ENCODE results near the gene PACRG. TPM values are rescaled to one million over a fixed set of nuclear protein-coding genes. Genes with fewer than 3 reads are reported as not detected.
A peak's percentile ranks its signal among the peaks of the same experiment; 100 is the strongest.

The PACRG gene
- total RNA-seq, 1 donor from 2014 or later: 8.2 TPM

- DNase-seq (no peak), ATAC-seq (no peak)
- intact Hi-C loops (cut with micrococcal nuclease): no loop called here
Measured at GRCh38 chr6:162852840-162853577, 125.2 kb downstream of the PACRG start.

DNA sequence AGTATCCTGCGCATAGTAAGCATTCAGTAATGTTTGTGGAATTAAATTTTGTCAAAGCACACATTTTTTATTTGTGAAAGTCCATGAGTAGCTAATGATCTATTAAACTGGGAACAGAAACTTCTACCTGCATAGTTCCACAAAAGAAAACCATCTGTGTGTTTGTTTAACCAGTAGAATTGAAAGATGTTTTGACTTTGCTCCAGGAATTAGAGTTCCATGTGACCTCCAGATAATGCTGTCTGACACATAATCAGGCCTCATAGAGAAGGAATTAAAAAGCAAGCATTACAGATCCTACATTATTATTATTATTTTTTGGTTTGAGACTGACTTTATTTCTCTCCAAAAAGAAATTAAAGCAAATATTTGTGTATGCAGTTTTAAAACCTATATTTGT, 126.5 kb downstream of the PACRG start:
- intact Hi-C loops (cut with micrococcal nuclease): no loop called here
- ATAC-seq: no peak
- DNase-seq: no peak

DNA sequence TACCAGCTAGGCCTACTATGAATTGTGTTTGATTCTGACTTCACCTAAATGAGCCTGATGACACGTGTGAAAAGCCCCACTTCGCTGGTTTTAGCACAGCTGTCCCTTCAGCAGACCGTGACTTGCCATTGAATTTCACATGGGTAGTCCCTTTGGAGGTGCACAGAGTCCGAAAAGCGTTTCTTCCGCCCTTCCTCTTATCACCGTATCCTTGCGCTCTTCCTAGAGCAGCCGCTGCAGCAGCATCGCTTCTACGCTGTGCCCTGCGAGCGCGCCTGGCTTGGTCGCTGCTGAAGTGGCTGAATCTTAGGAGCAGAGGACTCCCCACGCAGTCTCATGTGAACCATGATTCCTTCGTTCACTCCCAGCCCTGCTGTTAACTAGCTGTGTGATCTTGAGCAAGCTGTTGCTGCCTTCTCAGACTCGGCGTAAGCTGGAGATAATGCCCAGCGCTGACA, 127.0 kb downstream of the PACRG start:
- DNase-seq (no peak), ATAC-seq (peak; percentile 30)
- intact Hi-C loops (cut with micrococcal nuclease): no loop called here

- intact Hi-C loops (cut with micrococcal nuclease): no loop called here
- ATAC-seq (peak; percentile 92), DNase-seq (no peak)
Measured at GRCh38 chr6:162856885-162857284, 129.1 kb downstream of the PACRG start.

DNA sequence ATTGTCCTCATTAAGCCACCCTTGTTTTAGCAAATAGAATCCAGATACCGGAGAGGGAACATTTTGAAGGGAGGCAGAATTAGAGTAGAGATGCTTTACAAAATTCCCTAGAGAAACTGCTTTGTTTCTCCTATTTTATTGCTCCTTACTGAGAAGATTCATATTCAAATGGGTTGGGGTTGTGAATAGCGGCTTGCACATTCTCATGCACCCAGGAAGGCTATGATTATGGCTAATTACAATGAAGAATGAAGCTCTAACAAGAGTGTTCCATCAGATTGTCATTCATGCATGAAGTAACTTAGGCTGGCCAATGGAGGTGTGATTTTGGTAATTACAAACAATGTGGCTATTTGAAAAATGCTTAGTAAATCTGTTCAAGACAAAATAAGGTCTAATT, 129.6 kb downstream of the PACRG start:
- intact Hi-C loops (cut with micrococcal nuclease): no loop called here
- ATAC-seq (peak; percentile 23), DNase-seq (no peak)

DNA sequence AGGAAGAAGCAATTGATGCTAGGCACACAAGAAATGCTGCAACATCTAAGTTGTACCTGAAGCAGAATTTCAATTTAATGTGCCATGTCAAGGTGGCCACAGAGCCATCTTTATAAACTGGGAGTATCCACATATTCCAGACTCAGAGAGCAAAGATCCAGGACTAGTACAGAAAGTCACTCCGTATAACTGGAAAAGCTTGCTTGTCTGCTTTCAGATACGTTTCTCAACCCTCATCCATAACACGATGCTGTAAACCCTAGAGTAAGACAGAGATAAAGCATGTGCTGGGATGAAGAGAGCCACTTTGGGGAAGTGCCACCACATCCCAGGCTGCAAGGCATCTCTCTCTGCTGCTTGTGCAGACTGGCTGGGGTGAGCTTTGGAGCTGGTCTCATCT, 134.7 kb downstream of the PACRG start:
- ATAC-seq: no peak
- DNase-seq: no peak
- intact Hi-C loops (cut with micrococcal nuclease): no loop called here

DNA sequence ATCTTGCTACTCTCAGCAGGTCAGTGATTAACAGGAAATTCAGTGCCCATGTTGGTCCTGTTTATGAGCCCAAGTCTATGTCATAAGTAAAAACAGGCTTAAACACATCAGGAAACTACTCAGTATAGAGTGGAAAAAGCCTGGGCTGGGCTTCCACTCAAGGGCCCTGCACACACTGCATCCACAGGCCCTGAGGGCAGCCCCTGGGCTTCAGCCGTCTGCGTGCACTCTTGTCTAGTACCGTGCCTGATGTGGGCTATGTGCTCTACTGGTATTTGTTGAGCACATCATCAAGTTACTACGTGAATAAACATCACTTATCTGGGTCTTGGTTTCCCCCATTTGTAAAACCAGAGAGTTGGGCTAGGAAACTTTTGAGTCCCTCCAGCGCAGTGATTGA, 135.2 kb downstream of the PACRG start:
- DNase-seq (no peak), ATAC-seq (no peak)
- intact Hi-C loops (cut with micrococcal nuclease): no loop called here

DNA sequence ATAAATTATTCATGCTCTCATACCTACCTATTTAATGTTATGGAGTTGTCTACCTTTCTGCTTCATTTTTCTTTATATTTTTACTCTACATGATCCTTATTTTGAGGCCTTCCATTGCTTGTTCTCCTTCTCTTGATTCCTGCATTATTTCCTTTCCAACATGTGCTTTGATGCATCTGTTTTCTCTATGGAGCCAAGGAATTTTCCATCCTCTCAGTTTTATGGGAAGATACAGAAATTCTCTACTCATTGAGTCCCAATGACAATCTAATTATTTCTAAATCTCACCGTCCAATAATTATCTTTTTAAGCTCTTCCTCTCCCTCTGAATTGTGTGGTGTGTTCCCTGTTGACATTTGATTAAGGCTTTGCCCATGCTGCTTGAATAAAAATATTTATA, 136.0 kb downstream of the PACRG start:
- DNase-seq (no peak), ATAC-seq (no peak)
- intact Hi-C loops (cut with micrococcal nuclease): no loop called here

DNA sequence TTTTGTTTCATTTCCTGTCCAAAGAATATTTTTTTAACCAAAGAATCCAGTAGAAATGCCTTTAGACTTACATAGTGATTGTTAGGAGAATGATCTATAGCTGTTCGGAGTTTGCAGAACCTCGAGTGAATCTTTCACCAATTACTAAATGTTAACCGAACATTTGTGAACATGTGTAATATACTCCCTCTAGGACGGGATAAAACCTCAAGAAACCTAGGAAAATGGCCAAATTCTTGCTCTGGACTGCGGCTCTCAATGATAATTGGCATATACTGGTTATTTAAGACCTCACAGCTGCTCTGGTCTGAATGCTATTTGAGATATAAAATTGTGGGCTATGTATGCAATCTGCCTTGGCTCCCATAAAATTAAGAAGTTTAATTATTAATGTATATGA, 137.1 kb downstream of the PACRG start:
- intact Hi-C loops (cut with micrococcal nuclease): no loop called here
- DNase-seq (no peak), ATAC-seq (no peak)

- DNase-seq (no peak), ATAC-seq (no peak)
- intact Hi-C loops (cut with micrococcal nuclease): no loop called here
Measured at GRCh38 chr6:162866656-162867055, 138.9 kb downstream of the PACRG start.

- intact Hi-C loops (cut with micrococcal nuclease): no loop called here
Measured at GRCh38 chr6:162868397-162868796, 140.6 kb downstream of the PACRG start.

DNA sequence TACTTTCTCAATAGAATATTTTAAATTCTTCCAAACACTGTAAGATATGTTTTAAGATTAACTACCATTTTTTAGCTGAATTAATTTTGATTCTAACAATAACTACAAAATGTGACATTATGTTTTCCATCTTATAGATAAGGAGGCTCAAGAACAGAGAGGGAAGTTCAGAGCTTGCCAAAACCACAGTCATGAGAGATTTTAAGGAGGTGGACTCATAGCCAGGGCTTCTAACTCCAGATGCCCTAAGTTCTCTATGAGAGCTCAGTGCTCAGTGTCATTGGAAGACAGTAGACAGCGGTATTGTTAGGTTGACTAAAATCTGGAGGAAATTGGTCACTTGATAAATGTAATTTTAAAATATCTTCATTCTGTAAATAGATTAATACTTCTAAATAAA, 144.2 kb downstream of the PACRG start:
- intact Hi-C loops (cut with micrococcal nuclease): no loop called here
- no peak for DNase-seq
- ATAC-seq: no peak

More at GRCh38 chr6:162868397-162868796, 140.6 kb downstream of the PACRG start:
- no peak for ATAC-seq
- DNase-seq: no peak

DNA sequence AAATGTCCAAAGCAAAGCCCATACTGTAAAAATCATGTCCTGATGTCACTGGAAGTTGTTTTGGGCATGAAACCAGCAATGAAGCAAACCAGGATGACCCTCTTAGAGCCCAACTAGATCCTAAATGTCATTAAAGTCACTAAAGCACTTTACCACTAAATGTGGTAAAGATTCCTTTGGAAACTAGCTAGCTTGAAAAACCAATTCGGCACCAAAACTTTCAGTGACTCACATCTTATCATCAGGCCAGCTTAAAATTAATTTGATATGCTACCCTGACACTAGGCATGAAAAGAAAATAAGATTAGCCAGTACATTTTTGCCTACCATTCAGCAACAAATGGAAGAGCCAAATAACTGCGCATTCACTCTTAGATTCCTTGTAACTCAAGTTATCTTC, 145.8 kb downstream of the PACRG start:
- intact Hi-C loops (cut with micrococcal nuclease): no loop called here
- DNase-seq (no peak), ATAC-seq (no peak)

- no peak for ATAC-seq
- intact Hi-C loops (cut with micrococcal nuclease): no loop called here
Measured at GRCh38 chr6:162875070-162875469, 147.3 kb downstream of the PACRG start.

DNA sequence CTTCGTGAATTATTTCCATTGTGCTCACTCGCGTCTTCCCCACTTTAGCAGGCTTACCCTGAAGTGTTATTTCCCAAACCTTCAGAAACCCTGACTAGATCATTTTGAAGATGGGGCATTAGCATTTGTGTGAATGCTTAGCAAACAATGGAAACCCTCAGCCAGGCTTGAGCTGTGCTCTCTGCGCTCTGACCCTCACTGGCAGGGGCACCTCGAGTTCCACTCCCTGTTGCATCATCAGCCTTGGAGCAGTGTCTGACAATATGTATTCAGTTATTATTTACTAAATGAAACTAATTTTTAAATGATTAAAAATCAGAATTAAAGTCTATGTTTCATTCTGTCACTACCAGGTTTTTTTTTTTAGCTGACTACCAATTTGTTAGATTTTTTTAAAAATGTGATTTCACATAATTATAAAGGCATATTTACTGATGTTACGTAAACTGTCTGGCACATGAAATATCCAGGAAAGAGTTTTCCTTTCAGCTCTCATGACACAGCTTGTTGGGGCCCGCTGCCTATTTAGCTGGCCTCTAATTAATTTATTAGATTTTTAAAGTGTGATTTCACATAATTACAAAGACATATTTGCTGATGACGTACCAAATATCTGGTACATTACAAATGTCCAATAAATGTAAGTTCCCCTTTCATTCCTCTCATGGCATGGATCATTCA, 155.2 kb downstream of the PACRG start:
- ATAC-seq (no peak), DNase-seq (no peak)
- intact Hi-C loops (cut with micrococcal nuclease): no loop called here

More at GRCh38 chr6:162875070-162875469, 147.3 kb downstream of the PACRG start:
- DNase-seq: no peak

- peak; percentile 58 for DNase-seq
- intact Hi-C loops (cut with micrococcal nuclease): no loop called here
- ATAC-seq: peak; percentile 98
Measured at GRCh38 chr6:162887981-162888689, 160.4 kb downstream of the PACRG start.

- intact Hi-C loops (cut with micrococcal nuclease): no loop called here
- ATAC-seq: no peak
- no peak for DNase-seq
Measured at GRCh38 chr6:162889303-162889702, 161.5 kb downstream of the PACRG start.

DNA sequence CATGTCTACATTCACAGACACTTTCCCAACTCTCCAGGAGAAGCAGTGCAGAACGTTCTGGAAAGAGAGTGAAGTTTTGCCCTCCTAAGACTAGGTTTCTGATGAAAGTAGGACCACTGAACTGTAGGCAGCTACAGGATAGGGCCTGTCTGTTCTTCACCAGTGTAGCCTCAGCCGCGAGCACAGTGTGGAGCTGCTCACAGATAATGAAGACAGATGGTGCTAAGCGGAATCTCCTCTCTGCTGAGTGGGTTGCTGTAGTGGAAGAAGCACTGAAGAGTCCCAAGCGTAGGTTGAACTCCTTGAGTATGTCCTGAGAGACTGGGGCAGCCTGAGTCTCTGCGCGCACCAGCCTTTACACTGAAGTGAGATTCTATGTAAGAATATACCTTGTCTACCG, 170.2 kb downstream of the PACRG start:
- ATAC-seq (no peak), DNase-seq (no peak)
- intact Hi-C loops (cut with micrococcal nuclease): no loop called here

- ATAC-seq: peak; percentile 63
Measured at GRCh38 chr6:162899148-162899547, 171.4 kb downstream of the PACRG start.

GRCh38 chr6:162900503-162900902, 172.7 kb downstream of the PACRG start:
- ATAC-seq (no peak), DNase-seq (no peak)
- intact Hi-C loops (cut with micrococcal nuclease): no loop called here

More at GRCh38 chr6:162899148-162899547, 171.4 kb downstream of the PACRG start:
- intact Hi-C loops (cut with micrococcal nuclease): no loop called here
- DNase-seq: no peak
